ENCODE results near the gene TNFRSF12A.

GRCh38 chr16:2977440-2977839, 42.7 kb upstream of the TNFRSF12A start:
- TF ChIP-seq CTCF (optimal IDR thresholded peaks at IDR 0.05 in 1 of 3, IDR thresholded peaks at IDR 0.05 in 1 of 3, conservative IDR thresholded peaks at IDR 0.05 in 1 of 3; ENCODE audit: extremely low read depth in 1 of 3, insufficient read depth in 2 of 3, low read length in 3 of 3) (no peak), EZH2 (IDR thresholded peaks at IDR 0.05; ENCODE audit: low read length) (no peak)
